HG02763 (cell line): Measurements from ENCODE around the gene SMURF1.

Experiments used
- ATAC-seq: cut with Tn5 transposase; IDR thresholded peaks from one replicate; pipeline ENCODE4 v1.9.1; 2021; ENCODE audit warnings: mild to moderate bottlenecking, moderate library complexity; ENCODE audit not compliant: unreplicated experiment

Gene SMURF1

GRCh38 chr7:99032928-99033327 lies 111.0 kb downstream of the SMURF1 start:
- ATAC-seq, result no peak

DNA sequence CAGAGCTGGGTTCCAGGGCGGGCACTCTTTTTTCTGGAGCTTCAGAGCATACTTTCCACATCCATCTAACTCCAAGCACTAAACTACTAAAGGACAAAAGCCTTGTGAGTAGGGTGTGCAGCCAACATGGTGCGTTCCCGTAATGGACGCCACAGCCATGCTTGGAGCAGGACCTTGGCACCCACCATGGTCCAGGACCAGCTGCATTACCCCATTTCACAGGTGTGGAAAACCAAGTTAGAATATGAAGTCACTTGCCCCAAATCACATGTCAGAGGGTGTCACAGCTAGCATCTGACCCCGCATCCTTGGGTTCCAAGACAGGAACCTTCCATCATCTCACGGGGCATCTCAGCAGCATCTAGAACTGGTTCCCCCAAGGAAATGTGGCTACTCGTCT lies 112.4 kb downstream of the SMURF1 start:
- ATAC-seq, result no peak

DNA sequence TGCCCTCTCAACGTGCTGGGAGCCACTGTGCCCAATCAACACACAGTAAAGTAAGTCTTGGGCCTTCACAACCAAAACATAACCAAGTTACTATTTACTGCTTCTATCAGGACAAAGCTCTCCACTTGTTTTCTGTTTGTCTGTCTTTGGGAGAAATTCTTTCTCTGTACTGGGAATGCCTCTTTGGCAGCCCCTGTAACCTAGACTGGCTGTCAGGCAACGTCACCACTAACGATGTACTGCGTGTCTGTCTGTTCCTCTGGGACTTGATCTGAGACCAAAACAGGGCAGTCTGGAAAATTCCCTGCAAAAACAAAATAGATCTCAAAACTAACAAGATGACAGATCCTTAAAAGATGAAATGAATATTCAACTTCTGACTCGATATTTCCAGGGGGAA lies 113.0 kb downstream of the SMURF1 start:
- ATAC-seq, result no peak

GRCh38 chr7:99030457-99030856 lies 113.5 kb downstream of the SMURF1 start:
- ATAC-seq, result no peak

- ATAC-seq, result no peak
Measured at GRCh38 chr7:99029466-99030435, 114.2 kb downstream of the SMURF1 start.

GRCh38 chr7:99028261-99028973 lies 115.5 kb downstream of the SMURF1 start:
- ATAC-seq, result no peak

- no peak for ATAC-seq
Measured at GRCh38 chr7:99027841-99028240, 116.1 kb downstream of the SMURF1 start.

DNA sequence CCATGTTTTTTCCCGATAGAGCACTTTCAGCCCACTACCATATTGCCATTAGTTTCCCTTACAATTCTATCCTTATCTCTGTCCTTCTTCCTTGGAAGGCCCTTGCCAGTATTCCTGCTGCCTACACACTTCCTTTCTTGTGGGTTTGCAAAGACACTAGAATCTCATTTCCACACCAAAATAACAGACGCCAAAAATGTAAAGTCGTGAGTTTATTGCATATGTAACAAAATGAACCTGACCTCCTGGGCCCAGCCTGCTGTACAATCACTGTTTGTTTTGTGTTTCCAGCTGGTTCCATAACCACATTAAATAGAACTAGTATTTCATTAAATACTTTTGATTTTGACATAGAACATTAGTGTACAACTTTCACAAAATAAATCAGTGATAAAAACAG lies 116.7 kb downstream of the SMURF1 start:
- no peak for ATAC-seq

DNA sequence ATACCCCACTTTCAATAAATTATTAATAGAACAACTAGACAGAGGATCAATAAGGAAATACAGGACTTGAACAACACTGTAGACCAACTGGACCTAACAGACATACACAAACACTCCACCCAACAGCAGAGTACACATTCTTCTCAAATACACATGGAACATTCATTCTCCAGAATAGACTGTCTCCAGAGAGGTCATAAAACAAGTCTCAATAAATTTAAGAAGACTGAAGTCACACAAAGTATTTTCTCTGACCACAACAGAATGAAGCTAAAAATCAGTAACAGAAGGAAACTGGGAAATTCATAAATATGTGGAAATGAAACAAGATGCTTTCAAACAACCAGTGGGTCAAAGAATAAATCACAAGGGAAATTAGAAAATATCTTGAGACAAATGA lies 119.8 kb downstream of the SMURF1 start:
- ATAC-seq, result no peak

DNA sequence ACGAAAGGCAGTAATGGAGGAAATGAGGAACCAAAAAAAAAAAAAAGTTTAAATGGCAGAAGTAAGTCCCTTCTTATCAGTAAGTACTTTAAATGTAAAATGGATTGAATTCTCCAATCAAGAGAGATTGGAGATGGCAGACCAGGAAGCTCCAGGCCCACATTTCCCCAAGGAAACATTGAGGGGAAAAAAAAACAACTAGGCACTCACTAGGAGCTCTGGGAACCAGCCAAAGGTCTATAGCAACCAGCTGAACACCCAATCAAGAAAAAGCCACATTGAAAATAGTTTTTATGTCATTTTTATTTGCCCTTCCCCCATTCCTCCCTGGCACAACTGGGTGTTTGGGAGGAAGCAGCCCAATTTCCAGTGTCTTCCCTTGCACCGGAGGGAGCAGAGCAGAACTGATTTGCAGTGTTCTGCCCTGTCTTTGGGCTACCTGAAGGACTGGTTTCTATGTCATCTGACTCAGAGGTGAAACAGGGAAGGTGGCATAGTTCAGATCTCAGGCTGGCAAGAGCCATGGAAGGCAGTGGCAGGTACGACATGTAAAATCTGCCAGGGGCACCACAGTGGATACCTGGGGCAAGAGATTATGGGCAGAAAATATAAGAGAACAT lies 121.9 kb downstream of the SMURF1 start:
- no peak for ATAC-seq

- no peak for ATAC-seq
Measured at GRCh38 chr7:99020413-99020715, 123.5 kb downstream of the SMURF1 start.

DNA sequence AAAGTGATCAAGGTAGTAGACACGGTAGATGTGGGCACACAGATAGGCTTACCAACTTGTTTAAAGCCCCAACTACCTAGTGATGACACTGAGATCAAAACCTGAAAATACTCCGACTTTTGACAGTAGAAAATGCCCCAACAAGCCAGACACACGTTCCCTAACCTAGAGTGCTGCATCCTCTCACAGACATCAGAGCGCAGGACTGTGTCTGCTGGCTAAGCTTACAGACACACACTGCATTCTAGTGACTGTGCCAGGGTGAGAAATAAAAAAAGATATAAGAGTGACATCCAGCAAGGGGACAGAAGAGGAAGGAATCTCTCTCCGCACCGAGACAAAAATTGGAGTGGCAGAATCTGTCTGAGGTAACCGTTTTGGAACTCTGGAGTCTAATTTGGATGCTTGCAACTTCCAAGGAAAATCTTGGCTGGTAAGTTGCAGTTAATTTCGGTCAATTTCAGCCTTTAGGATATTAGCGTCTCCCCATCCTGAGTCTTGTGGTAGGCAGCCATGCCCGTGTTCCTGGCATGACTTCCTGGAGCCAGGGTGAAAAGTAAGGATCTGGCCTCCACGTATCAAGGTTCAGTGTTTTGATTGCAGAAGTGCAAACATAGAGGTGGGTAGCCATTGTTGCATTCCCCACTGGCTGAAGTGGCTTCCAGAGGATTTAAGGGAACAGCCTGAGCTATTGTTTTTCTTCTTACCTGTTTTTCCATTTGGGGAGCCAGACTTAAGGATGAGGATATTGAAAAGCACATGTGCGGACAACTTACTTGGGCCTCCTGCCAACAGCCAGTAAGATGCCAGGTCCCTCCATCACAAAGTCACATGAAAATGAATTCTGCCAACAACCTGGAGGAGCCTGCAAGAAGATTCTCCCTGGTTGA lies 124.1 kb downstream of the SMURF1 start:
- ATAC-seq, result no peak

DNA sequence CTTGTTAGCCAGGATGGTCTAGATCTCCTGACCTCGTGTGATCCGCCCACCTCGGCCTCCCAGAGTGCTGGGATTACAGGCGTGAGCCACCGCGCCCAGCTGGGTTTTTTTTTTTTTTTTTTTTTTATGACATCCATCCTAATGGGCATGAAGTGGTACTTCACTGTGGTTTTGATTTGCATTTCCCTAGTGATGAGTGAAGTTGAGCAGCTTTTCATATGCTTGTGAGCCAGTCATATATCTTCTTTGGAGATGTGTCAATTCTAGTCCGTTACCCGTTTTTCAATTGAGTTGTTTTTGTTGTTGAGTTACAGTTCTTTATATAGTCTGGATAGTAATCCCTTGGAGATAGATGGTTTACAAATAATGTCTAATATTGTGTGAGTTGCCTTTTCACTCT lies 127.7 kb downstream of the SMURF1 start:
- no peak for ATAC-seq

- no peak for ATAC-seq
Measured at GRCh38 chr7:99014113-99014985, 129.6 kb downstream of the SMURF1 start.

DNA sequence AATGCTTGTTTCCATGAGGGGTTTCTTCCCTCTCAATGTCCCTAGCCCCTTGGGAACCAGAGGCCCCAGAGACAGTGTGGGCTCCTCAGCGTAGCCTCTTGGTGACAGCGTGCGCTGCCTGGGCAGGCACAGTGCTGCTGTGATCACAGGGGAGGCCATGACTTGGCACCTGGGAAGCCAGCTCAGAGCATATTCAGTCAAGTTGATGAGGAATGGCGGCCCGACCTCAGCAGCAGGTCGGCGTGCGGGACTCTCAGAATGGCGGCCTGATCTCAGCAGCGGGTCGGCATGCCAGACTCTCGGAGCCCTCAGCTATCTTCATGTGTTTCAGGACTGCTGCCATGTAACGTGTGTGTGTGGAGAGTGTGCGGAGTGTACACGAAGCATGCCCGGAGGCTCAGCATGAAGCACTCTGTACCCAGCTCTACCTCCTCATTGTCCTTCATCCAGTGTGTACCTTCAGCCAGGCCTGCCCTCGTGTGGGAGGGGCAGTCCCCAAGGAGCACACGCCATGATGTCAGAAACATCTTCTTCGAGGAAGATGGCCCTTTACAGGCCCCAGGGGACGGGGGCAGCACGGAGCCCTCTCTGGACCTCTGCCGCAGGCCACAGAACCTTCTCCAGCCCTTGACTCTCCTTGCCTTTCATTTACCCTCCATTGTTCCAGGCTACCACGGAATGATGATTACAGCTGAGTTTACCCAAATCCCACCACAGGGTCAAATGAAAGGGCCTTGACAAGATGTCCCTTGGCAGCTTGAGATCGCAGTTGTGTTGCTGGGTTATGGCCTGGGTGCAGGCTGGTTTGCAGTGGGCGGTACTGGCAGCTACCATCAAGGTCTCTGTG lies 130.4 kb downstream of the SMURF1 start:
- no peak for ATAC-seq

- ATAC-seq, result no peak
Measured at GRCh38 chr7:99012722-99013121, 131.2 kb downstream of the SMURF1 start.

- ATAC-seq, result no peak
Measured at GRCh38 chr7:99011706-99012404, 132.1 kb downstream of the SMURF1 start.

- ATAC-seq, result no peak
Measured at GRCh38 chr7:99011341-99011705, 132.6 kb downstream of the SMURF1 start.
